Right hindlimb (tissue), 1 donor: Measurements from ENCODE around the gene USP3.

ENCODE experiments used
- DNase-seq: peaks from one replicate; pipeline ENCODE4 v3.0.0-alpha.2; 2018

Gene USP3

DNA sequence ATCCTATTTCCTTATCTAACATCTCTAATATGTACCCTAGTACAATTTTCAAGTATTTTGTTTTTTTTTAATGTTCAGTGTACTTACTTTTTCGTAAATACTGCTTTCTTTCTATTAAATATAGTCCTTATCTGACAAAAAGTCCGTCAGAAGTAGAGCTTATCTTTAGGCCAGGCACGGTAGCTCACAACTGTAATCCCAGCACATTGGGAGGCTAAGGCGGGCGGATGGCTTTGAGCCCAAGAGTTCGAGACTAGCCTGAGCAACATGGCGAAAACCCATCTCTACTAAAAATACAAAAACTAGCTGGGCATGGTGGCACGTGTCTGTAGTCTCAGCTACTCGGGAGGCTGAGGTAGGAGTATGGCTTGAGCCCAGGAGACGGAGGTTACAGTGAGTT lies 41.1 kb downstream of the USP3 start:
- DNase-seq = no peak

DNA sequence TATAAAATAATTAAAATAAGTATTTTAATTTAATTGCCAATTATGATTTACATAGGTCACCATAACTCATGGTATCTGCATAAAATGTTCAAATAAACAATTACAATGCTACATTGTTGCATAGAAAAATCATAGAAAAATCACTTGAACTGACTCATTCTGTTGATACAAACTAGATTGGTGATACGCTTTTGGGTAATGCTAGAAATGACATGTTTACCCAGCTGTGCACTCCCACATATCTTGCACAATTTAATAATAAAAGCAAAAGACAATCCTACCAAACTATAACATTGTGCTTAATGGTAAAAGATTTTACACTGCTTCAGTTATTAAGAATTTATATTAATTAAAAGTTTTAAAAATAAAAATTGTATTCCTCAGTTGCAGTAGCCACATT lies 47.0 kb downstream of the USP3 start:
- no peak for DNase-seq

DNA sequence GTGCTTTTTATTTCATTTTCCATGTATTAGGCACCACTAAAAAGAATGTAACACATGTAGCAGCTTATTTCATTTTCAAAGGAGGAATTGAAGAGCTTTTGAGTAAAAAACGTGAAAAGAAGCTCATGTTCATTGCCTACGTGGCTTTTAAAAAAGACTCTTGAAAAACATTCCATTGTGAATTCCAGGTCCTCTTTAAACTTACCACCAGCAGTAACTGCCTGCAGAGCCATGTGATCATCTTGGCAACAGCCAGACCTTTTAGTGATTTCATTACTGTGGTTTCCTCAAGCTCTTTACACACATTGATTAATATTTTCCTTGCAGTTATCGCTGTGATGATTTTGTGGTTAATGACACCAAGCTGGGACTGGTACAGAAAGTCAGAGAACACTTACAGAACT lies 49.0 kb downstream of the USP3 start:
- peak; percentile 28 for DNase-seq

DNA sequence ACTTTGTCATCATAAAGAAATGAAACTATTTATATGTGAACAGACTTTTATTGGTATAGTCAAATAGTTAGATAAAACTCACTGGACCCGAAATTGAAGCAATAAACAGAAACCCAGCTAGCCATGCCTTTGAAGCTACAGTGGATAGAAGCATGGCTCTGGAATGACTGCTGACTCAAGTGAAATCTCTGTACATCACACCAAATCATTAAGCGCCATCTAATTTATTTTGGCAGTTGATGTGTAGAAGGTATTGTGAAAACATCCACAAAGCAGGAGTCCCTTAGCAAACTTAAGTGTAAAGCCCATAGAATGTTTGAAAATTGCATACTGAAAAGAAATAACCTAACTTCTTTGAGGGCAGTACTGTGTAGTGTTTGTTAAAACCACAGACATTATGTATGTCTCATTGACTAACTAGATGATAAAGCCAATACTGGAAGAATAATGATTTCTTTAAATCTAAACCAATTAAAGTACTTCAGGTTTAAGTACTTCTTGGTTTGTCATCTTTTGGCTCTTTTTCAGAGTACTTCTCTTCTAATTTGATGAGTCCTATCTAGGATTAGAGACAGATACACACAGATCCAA lies 50.0 kb downstream of the USP3 start:
- DNase-seq = no peak

DNA sequence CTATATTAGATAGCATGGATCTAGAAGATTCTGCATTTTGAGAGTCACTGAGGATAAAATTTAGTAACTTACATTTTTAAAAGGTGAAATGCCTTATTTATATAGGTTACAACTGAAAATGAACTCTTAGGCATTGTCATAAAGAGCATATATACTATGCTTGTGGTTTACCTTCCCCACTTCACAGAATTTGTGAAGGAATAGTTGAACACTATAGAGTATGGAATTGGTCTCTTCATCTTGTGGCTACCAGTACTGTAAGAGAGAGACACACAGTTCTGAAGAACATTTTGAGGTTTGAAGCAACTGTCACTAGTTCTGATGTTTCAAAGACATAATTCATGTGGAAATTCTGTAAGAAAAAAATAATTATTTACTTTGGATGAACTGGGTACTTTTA lies 51.1 kb downstream of the USP3 start:
- DNase-seq = no peak

DNA sequence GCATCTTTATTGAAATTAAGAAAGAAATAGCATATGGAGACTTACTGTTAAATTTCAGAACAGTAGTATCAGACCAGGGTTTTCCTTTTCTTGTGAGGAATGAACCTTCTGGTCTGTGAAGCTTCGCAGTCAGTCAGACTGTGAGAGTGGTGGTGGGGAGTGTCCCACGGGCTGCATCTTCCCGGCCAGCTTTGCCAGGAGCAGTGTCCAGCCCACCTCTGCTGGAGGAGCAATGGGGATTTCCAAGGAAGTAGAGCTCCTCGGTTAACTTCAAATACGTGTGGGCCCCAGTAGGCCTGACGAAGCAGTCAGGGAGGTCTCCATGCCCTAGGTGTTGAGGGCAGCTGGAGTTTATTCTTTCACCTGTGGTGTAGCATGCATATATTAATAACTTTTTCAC lies 51.9 kb downstream of the USP3 start:
- no peak for DNase-seq

DNA sequence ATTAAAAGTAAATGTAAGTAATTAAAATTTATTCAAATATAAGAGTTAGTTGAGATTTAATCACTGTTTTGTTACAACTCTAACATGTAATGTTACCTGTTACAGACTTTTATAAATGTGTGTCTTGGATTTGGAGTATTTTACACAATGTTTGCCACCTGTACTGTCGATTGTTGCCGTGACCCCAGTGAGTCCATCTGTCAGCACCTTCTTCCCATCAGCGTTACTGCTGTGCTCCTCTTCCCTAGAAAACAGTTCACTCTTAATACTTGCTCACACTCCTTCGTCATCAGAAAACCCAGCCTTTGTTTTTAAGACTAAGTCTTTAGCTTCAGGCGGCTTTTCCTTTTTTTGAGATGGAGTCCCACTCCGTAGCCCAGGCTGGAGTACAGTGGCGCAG lies 52.3 kb downstream of the USP3 start:
- no peak for DNase-seq

DNA sequence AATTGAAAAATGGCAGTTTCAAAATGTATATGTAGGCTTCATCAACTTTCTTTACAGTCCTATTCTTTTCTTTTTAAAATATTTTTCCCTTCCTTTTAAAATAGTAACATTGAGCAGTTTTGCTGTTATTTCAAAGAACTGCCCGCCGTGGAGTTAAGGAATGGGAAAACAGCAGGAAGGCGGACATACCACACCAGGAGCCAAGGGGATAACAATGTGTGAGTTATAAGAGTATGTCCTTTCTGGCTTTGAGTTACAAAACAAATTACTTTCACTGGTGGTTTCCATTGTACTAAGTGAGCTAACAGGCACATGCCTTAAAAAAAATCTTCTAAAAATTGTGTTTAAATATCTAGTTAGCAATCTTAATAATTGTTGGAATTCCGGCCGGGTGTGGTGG lies 55.4 kb downstream of the USP3 start:
- no peak for DNase-seq

DNA sequence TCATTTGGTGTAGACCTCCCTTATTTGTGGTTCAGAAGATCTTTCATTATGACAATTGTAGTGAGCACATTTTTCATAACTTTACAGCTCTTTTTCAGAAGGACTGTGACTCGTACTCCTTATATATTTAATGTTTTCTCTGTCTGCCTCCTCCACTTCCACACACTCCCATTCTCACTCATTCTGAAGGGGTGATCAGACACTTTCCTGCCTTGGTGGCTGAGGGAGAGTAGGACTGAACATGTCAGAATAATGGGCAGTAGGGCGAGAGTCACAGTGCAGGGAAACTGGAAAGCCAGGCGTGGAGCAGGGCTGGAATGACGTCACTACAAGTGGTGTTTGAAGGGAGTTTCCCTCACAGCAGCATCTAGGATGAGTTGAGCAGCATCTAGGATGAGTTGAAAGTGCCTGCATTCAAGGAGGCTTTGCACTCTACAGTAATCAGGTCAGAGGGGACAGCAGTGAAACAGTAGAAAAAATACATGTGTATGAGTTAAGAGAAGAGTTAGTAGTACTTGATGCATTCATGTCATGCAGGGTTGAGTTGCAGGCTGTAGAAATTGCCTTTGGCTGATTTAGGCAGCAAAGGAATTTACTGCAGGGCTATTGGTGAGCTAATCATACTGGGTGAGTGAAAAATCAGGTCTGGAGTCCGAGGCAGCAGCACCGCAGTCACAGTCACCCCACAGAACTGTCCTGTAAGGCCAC lies 56.5 kb downstream of the USP3 start:
- DNase-seq = no peak

DNA sequence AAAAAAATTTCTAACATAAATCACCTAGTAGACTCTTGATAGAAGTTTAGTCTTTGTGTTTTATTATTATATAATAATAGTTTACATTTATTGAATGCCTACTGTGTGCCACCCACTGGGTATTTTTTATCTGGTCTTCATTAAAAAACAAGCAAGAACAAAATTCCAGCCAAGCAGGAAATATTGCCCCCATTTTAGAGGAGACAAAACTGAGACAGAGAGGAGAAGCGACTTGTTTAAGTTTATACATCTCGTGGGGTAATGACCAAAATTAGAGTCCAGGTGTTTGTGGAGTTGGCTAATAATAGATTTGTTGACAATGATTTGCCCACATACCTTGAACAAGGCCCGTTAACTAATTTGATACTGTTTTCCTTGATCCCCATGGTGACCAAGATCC lies 59.7 kb downstream of the USP3 start:
- DNase-seq = no peak

DNA sequence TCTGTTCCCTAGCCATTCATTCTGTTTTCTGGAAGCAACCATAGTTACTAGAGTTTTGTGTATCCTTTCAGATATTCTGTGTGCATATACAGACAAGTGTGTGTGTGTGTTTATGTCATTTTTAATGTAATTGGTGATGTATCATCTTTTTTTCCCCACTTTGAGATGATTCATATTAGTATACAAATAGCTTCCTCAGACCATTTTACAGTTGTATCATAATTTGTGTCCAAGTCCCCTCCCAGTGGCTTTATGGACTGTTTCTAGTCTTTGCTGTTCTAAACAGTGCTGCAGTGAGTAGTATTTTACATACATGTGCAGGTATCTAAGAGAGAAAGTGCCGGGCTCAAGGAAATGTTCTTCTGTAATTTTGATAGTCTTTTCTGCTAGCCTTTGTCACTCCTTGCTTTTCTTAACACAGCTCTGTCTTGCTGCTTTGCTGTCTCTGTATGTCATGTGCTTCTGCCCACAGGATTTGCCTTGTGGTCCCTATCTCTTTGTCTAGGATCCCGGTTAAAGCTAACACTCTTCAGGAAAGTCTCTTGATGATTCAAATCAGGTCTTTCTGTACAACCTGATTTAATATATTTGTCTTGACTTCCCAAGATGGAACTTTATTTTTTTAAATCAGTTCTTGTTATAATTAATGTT lies 61.3 kb downstream of the USP3 start:
- no peak for DNase-seq

DNA sequence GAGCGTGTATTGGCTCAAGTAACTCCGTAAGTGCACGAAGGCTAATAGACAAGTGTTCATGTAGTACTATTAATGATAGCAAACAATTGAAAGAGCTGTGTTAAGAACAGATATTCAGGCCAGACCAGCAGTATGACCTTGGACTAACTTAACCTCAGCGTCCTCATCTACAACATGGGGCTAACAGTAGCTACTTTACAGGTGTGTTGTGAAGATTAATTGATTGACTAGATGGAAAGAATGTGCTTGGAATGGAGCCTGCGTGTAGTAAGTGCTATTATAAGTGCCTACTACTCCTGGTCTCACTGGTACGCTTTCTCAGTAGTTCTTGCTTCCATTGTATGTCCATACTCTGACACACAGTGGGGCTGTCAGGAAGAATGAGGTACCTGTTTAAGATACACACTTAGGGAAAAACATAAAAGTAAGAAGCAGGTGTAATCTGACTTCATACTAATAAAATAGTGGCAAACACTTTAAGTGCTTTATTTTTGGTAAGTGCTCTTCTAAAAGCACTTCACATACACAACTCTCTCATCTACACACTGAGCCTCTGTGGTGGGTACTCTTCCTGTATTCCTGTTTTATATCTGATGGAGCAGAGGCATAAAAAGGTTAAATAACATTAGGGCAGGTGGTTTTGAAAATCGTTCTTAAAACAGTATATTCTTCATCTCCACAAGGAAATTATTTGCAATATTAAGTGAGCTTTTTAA lies 68.5 kb downstream of the USP3 start:
- no peak for DNase-seq

DNA sequence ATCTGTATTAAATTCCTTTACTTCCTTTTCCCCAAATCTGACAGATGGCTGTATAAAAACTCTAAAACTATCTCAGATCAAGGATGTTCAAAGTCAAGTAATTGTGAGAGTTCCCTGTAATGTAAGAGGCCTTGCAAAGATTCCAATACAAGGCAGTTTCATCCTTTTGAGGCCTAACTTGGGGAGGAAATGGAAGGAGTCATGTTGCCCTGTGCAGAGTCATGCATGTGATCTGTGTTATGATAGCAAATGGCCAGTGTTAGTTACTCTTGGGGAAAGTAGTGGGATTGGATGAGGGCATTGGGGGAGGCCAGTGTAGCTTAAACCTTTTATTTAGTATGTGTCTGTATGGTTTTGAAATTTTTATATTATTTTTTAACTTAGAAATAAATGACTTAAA lies 69.1 kb downstream of the USP3 start:
- no peak for DNase-seq

DNA sequence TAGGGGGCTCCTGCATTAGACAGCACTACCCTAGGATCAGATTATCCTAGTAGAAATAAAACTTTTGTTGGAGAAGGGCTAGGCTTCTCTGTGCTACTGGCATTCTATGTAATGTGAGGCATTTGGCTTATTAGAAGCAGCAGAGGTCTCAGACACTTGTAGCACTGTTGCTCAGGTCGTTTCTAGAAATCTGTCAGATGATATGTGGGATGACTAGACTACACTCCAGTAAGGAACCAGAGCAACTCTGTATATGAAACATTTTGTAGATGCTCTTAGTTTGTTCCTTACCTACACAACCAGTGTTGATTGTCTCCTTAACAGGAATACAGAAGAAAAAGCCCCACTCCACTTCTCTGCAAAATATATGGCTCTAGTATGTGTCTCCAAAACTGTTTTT lies 70.9 kb downstream of the USP3 start:
- DNase-seq = no peak

DNA sequence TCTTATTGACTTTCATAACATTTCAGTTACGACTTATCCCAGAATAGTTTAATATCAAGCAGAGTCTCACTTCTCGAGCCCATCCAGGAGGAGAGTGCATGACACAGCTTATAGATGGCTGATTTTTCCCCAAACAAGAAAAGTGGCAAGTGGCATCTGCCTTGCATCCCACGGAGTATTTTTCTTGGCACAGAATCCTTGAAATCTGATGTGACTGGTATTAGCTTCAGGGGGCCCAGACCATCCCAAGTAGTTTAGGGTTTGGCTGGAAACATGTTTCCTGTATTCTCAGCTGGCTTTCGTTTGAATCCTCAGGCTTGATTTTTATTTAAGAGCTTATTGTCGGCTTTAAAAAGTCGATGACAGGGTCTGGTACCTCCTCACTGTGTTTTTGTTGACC lies 72.0 kb downstream of the USP3 start:
- no peak for DNase-seq

DNA sequence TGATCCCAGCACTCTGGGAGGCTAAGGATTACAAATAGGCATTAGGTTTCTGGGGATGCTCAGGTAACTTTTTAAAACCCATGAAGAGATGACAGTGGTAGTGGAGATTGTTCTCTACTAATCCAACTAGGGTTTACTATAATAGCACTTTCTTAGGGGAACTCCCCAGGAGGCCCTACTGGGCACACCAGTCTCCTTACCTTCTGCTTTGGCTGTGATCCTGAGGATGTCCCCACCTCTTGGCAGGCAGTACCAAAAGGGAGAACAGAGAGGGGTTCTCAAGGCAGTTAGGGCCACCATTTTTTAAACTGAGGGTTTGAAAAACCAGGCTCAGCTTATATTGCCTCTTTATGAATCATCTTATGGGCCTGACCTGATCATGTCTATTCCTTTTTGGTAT lies 77.8 kb downstream of the USP3 start:
- no peak for DNase-seq

DNA sequence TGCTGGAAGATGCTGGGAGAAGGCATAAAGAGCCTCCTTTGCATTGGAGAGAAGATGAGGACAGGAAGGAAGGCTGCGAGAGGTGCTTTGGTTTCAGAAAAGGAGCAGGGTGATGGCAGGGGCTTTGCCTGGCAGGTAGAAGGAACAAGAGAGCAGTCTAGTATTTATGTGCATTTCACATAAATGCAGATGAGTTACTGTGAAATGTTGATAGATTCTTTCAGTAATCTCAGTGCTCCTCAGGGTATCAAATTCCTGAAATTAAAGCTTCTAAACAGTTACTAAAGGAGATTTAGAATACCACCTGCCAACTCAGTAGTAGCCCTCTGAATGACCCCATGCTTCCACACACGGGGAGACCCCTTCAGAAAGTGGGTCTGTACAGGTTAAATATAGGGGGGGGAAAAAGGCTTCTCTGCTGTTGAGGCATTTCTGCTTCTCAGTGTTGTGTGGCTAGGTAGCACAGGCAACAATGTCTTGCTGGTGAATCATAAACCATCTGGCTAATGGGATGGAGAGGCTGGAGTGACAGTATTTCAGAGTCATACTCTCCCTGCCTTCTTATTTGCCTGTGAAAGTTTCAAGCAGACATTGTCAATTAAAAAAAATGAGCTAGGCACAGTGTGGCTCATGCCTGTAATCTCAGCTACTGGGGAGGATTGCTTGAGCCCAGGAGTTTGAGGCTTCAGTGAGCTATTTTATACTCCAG lies 78.5 kb downstream of the USP3 start:
- DNase-seq = no peak

DNA sequence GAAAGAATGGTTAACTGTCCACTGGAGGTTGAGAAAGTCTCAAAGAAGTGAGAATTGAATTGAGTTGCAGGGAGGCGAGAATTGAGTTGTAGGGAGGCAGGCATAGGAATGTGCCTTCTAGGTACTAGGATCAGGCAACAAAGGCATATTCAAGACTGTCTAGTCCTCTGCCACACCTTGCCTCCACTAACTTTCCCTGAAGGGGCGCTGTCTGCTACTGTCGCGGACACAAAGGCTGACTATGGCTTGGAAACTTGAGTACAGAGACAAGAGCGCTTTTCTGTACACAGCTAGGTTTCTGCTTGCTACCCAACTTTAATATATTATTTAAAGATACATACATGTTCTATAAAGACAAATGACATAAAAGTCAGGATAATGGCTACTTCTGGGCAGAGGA lies 82.4 kb downstream of the USP3 start:
- no peak for DNase-seq

DNA sequence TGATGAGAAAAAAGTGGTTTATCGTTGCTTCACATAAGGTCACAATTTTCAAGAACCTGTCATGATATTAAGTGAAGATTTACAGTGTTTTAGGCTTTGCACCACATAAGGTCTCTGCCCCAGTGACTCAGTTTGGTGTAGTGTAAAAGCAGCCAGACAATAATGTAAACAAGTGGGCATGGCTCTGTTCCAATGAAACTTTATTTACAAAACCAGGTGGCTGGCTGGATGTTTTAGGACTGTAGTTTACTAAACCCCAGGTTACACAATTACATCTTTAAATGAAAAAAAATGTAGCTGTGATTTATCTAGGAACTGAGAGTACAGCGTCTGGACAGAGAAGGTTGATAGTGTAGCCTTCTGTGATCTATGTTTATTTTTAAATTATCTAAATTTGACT lies 83.1 kb downstream of the USP3 start:
- no peak for DNase-seq

DNA sequence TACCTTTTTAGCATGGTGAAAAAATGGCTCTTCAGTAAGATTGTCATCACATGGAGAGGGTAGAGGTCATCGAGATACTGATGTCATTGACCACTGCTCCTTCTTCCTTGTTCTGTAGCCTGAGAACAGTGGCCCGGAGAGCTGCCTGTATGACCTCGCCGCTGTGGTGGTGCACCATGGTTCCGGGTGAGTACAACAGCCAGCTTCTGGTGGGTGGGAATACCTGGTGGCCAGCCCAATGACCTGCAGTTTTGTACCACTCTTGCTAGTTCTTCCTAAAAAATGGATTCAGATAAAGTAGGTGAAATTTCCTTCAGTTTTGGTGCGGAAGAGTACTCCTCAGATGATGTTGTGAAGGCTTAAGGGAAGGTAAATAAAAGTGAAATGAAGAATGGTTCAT lies 84.4 kb downstream of the USP3 start:
- no peak for DNase-seq

DNA sequence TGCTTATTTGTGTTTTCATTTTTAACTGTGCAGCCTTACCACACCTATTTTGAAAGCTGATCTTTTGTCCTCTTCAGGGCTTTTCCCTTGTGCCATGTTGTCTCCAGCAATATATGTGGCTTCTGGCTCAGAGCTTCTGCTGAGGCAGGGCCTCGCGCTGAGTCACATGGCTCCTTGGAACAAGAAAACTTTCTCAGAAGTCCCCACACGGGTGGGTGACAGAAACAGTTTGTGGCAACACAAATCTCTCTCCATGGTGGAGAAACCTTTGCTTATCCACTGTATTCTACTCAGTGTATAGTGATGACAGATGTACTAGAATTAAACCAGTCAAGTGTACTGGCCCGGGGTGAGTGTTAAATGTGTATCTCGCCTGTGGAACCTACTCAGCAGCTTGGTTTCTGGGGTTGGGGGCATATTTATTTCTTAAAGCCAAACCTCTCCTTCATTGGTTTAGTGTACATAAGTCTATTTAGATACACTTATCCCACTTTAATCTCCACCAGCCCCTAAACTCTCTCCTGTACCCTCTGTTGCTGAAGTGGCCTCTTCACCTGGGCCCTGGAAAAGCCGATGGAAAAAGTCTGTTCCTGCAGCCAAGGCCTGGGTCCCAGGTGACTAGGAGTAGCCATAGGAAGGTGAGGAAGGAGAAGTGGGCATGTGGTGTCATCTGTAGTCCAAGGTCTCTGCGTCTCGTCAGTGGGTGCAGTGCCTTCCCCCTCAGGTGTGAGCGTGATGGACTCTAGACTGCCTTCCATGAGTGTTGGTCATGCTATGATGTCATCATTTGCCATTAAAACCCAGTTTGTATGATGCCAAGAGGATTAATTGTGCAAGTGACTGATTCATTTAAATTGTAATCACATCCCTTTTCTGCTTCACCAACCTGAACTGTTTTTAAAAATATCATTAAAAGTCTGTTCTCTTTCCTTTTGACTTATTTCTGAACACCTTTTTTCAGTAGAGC lies 89.6 kb downstream of the USP3 start:
- no peak for DNase-seq

DNA sequence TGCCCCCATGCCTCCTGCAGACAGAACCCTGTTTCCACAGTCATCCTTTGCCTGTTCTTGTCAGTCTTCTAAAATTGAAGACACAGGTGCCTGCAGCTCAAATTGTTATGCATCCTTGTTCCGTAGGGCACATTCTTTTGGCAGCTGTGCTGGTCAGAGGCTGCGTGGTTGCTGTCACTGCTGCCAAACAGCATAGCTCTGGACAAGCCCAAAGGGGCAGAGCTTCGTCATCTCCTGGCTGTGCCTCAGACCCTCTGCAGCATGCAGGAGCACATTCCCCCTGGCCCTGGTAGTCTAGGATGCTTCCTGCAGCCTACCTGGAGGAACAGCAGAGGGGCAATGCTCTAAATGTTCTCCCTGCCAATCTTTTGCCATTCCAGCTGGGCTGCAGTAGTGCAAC lies 90.7 kb downstream of the USP3 start:
- peak; percentile 55 for DNase-seq
